IMR-90 (cell line): ENCODE measurements around the gene DIP2B.

ENCODE experiments used
- CEBPB ChIP-seq: IDR thresholded peaks from 2 replicates; pipeline ENCODE4 v1.6.1; 2012; ENCODE audit warnings: low read depth, low read length, improper control_type of control experiment
- POLR2A ChIP-seq: IDR thresholded peaks from 2 replicates; pipeline ENCODE4 v1.6.1; 2012; ENCODE audit warnings: mild to moderate bottlenecking, low read depth, low read length
- RFX5 ChIP-seq: IDR thresholded peaks from 2 replicates; pipeline ENCODE4 v1.8.0; 2012; ENCODE audit warnings: low read depth, mild to moderate bottlenecking, low read length, moderate library complexity
- SMC3 ChIP-seq: fragments of 150-350 bp; IDR thresholded peaks from 2 replicates; pipeline ENCODE4 v1.6.1; 2016; ENCODE audit warnings: low read depth, mild to moderate bottlenecking, antibody characterized with exemption, low read length, moderate library complexity
- TF ChIP-seq, protein P1 (sequence below): conservative IDR thresholded peaks from 2 replicates; pipeline ENCODE4 v1.5.1; 2012; ENCODE audit warnings: mild to moderate bottlenecking, low read depth, low read length, improper control_type of control experiment

DNA sequence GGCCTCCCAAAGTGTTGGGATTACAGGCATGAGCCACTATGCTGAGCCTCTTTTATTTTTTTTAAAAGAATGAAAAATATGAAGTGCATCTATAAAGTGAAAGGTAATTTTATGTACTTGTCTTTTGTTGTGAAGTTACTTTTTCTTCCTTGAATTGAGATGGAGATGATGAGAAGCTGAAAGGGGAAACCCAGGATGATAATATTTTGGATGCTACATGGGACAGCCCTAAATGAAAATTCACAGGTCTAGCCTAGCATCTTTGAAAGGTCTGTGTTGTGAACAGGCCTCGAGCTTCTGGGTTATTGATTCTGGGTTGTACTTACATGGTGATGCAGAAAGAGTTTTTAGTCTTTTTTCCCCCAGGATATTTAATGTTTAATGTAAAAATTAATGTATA is 14.6 kb downstream of the DIP2B start:
- TF ChIP-seq SMC3: no peak
- TF ChIP-seq, protein P1, sequence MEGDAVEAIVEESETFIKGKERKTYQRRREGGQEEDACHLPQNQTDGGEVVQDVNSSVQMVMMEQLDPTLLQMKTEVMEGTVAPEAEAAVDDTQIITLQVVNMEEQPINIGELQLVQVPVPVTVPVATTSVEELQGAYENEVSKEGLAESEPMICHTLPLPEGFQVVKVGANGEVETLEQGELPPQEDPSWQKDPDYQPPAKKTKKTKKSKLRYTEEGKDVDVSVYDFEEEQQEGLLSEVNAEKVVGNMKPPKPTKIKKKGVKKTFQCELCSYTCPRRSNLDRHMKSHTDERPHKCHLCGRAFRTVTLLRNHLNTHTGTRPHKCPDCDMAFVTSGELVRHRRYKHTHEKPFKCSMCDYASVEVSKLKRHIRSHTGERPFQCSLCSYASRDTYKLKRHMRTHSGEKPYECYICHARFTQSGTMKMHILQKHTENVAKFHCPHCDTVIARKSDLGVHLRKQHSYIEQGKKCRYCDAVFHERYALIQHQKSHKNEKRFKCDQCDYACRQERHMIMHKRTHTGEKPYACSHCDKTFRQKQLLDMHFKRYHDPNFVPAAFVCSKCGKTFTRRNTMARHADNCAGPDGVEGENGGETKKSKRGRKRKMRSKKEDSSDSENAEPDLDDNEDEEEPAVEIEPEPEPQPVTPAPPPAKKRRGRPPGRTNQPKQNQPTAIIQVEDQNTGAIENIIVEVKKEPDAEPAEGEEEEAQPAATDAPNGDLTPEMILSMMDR: no peak
- TF ChIP-seq CEBPB: no peak
- TF ChIP-seq RFX5: no peak
- TF ChIP-seq POLR2A: no peak
